Calu3 (cell line): ENCODE data around the gene NHLRC3. TPM values are rescaled to one million over a fixed set of nuclear protein-coding genes. Genes with fewer than 3 reads are reported as not detected.

ENCODE experiments used
- BruUV-seq: library from RNA; stranded (reverse); fragments of 400-500 nt; replicated peaks from 2 replicates; lab custom pipeline; 2021; lab: Mats Ljungman, UMichigan
- CTCF ChIA-PET: fragments of 300-600 bp; sonication (Branson Sonifier 250); formaldehyde crosslinking; loops from one replicate; lab custom pipeline; 2022; ENCODE audit warnings: antibody characterized with exemption; lab: Charles Lee
- DNase-seq: peaks from one replicate; pipeline ENCODE4 v3.0.0; 2022
- H3K27ac Mint-ChIP-seq: one replicate; pipeline ENCODE4 v1.8.0; 2022; ENCODE audit warnings: mixed read lengths; ENCODE audit not compliant: unreplicated experiment
- H3K27me3 Mint-ChIP-seq: one replicate; pipeline ENCODE4 v1.8.0; 2022; ENCODE audit warnings: mixed read lengths; ENCODE audit not compliant: unreplicated experiment
- H3K36me3 Mint-ChIP-seq: one replicate; pipeline ENCODE4 v1.8.0; 2022; ENCODE audit warnings: mild to moderate bottlenecking, moderate library complexity, mixed read lengths; ENCODE audit not compliant: insufficient read depth, unreplicated experiment
- H3K4me1 Mint-ChIP-seq: one replicate; pipeline ENCODE4 v1.8.0; 2022; ENCODE audit warnings: mild to moderate bottlenecking, low read depth, mixed read lengths; ENCODE audit not compliant: unreplicated experiment
- H3K4me3 Mint-ChIP-seq: one replicate; pipeline ENCODE4 v1.8.0; 2022; ENCODE audit warnings: mild to moderate bottlenecking, low read depth, moderate library complexity, mixed read lengths; ENCODE audit not compliant: unreplicated experiment
- H3K9me3 Mint-ChIP-seq: one replicate; pipeline ENCODE4 v1.8.0; 2022; ENCODE audit warnings: low read depth, mixed read lengths; ENCODE audit not compliant: unreplicated experiment
- CTCF ChIP-seq: fragments of 200-600 bp; IDR thresholded peaks from one replicate; pipeline ENCODE4 v1.8.0; 2022; ENCODE audit warnings: antibody characterized with exemption; ENCODE audit not compliant: unreplicated experiment
- intact Hi-C: fragments of 100-400 bp; cut with micrococcal nuclease; formaldehyde crosslinking; loops from one replicate; pipeline ENCODE4 v1.10.0; 2022; ENCODE audit not compliant: unreplicated experiment
- total RNA-seq: library from RNA; stranded (reverse); gene quantifications from 2 replicates; pipeline ENCODE4 v1.2.3, GENCODE V29; 2022

NHLRC3 gene
- total RNA-seq, 1 experiment from 2014 or later, result 23.1 TPM

- CTCF ChIA-PET, result interaction anchor here (0.7 kb wide), 1 partner anchor 716 kb away, joined by 5 read pairs; no protein-coding TSS in a partner anchor
- no peaks in the 10 kb centered on the region for H3K36me3 Mint-ChIP-seq
Observed at GRCh38 chr13:39049274-39049673, 11.0 kb downstream of the NHLRC3 start.

GRCh38 chr13:39051157-39051556, 12.9 kb downstream of the NHLRC3 start:
- H3K4me1 Mint-ChIP-seq, result no peaks in the 10 kb centered on the region
- no peak overlapping the region for H3K27ac Mint-ChIP-seq
- TF ChIP-seq CTCF, result no peak
- no peaks in the 10 kb centered on the region for H3K36me3 Mint-ChIP-seq
- no TSS peak for BruUV-seq
- CTCF ChIA-PET, result interaction anchor here (0.6 to 1.2 kb wide), 3 partner anchors 31 to 565 kb away, joined by 3 to 7 read pairs (median 3); no protein-coding TSS in a partner anchor
- intact Hi-C loops, result loop anchor here (2.0 to 5.0 kb wide), 2 partner anchors 212 to 561 kb away; no protein-coding TSS in a partner anchor
- H3K4me3 Mint-ChIP-seq, result no peak overlapping the region
- DNase-seq, result no peak
- no peaks in the 10 kb centered on the region for H3K9me3 Mint-ChIP-seq
- no peaks in the 10 kb centered on the region for H3K27me3 Mint-ChIP-seq

More at GRCh38 chr13:39049274-39049673, 11.0 kb downstream of the NHLRC3 start:
- no peaks in the 10 kb centered on the region for H3K27me3 Mint-ChIP-seq
- TF ChIP-seq CTCF, result no peak
- no peaks in the 10 kb centered on the region for H3K9me3 Mint-ChIP-seq
- intact Hi-C loops, result loop anchor here (10.0 kb wide), 1 partner anchor 626 kb away; no protein-coding TSS in a partner anchor
- no peak overlapping the region for H3K27ac Mint-ChIP-seq
- no peak for DNase-seq
- BruUV-seq, result no TSS peak
- H3K4me1 Mint-ChIP-seq, result no peaks in the 10 kb centered on the region
- H3K4me3 Mint-ChIP-seq, result no peak overlapping the region

- no peaks in the 10 kb centered on the region for H3K9me3 Mint-ChIP-seq
- no peaks in the 10 kb centered on the region for H3K4me1 Mint-ChIP-seq
- intact Hi-C loops, result loop anchor here (5.0 kb wide), 1 partner anchor 559 kb away; no protein-coding TSS in a partner anchor
- DNase-seq, result no peak
- no peak for TF ChIP-seq CTCF
- H3K36me3 Mint-ChIP-seq, result no peaks in the 10 kb centered on the region
- H3K27me3 Mint-ChIP-seq, result no peaks in the 10 kb centered on the region
- no peak overlapping the region for H3K4me3 Mint-ChIP-seq
- CTCF ChIA-PET, result no interaction called here
- H3K27ac Mint-ChIP-seq, result no peak overlapping the region
- no TSS peak for BruUV-seq
Observed at GRCh38 chr13:39052944-39053343, 14.7 kb downstream of the NHLRC3 start.

GRCh38 chr13:39054112-39054511, 15.9 kb downstream of the NHLRC3 start:
- Mint-ChIP-seq H3K27me3 (no peaks in the 10 kb centered on the region), H3K27ac (no peak overlapping the region), H3K9me3 (no peaks in the 10 kb centered on the region), H3K4me3 (no peak overlapping the region), H3K4me1 (no peaks in the 10 kb centered on the region), H3K36me3 (no peaks in the 10 kb centered on the region)
- no peak for DNase-seq
- no peak for TF ChIP-seq CTCF
- BruUV-seq, result no TSS peak
- CTCF ChIA-PET, result no interaction called here
- intact Hi-C loops, result loop anchor here (5.0 kb wide), 1 partner anchor 558 kb away; no protein-coding TSS in a partner anchor
